ENCODE measurements around the gene CLEC11A.

Gene CLEC11A

GRCh38 chr19:50723069-50723468, at the start of gene CLEC11A:
Gene CLEC11A, plus strand, starts transcription at chr19:50723364. Its CDS starts 162 bp downstream, at chr19:50723526.
- no peak for FAIRE-seq

DNA sequence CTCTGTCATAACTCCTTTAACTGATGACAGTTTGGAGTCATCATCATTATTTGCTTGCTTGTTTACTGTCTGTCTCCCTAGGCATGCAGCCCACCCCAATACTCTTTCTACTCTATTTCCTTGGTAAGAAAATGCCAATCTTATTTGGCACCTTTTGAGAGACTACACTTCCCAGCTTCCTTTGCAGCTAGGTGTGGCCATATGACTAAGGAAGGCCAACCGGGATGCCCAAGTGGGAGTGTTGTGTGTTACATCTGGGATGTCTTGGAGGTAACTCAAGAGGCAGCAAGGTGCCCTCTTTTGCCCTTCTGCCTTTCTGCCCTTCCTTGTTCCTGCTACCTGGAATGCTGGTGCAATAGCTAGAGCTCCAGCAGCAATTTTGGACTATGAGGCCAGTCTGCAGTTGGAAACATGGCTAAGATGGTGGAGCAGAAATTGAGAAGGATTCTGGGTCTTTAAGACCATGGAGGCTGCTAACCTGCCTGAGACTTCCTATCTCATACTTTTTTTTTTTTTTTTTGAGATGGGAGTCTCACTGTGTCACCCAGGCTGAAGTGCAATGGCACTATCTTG, 46.5 kb upstream of the CLEC11A start:
- no peak for FAIRE-seq

GRCh38 chr19:50677636-50678035, 45.5 kb upstream of the CLEC11A start:
- no peak for FAIRE-seq

DNA sequence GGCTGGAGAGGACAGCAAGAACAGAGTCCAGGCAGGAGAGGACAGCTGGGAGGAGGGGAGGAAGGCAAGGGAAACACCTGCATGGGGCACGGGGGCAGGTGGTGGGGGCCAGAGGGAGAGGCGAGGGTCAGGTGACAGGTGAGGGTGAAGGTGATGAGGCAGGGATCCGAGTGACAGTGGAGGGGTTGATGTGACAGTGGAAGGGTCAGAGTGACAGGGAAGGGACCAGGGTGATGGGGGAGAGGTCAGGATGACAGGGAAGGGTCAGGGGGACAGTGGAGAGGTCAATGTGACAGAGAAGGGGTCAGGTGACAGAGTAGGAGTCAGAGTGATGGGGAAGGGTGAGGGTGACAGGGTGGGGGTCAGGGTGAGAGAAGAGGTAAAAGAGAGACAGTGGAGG, 44.8 kb upstream of the CLEC11A start:
- no peak for FAIRE-seq

DNA sequence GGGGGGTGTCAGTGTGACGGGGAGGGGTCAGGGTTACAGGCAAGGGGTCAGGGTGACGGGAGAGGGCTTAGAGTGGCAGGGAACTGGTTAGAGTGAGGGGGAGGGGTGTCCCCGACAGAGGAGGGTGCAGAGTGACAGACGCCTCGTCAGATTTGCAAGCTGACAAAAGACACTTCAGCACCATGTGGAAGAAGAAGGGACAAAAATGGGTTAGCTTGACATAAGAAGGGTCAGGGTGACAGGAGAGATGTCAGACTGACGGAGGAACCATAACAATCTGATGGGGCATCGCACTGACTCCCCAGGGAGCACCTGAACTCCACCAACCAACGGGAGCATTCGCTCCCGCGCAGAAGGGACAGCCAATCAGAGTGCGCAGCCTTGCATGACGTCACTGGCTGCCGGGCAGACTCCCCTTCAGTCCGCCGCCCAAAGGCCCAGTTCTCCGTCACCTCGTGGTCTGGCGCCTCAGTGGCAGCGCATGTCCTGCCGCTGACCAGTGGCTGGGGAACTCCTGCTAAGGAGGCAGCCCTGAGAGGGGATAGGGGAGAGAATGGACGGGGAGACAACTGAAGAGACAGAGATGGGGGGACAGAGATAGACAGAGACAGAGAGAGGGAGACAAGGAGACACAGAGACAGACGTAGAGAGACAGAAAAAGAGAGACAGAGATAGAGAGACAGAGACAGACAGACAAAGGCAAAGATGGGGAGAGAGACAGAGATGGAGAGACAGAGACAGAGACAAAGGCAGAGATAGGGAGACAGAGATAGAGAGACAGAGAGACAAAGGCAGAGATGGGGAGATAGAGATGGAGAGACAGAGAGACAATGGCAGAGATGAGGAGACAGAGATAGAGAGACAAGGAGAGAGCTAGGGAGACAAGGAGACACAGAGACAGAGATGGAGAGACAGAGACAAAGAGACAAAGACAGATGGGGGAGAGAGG, 43.7 kb upstream of the CLEC11A start:
- no peak for FAIRE-seq

DNA sequence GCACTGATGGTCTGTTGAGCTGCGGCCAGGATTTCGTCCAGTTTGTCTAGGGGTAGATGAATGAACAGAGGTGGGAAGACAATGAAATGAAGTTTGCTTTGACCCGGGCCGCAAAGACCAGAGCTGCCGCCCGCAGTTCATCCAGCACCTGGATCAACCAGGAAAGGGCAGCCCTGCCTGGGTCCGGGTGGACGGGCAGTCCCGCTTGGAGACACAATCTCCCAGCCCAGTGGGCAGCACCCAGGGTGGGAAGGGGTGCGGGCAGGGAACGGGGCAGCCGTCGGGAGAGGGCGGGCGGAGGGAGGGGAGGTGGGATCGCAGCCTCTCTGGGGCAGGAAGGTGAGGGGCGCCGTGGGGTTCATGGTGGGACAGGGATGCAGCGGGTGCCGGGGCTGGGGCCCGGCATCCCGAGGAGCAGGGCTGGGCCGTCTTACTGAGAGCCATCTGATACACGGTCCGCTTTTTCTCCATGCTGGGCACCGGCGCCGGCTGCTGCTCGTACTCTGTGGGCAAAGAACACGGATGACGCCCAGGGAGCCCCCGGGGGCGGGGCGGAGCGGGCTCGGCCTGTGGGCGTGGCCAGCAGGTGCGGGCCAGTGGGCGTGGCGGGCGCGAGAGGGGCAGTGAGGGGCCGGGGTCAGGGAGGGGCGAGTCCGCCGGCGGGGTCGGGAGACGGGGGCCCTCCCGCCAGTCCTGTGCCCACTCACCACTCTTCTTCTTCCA, 36.7 kb upstream of the CLEC11A start:
- FAIRE-seq: no peak

DNA sequence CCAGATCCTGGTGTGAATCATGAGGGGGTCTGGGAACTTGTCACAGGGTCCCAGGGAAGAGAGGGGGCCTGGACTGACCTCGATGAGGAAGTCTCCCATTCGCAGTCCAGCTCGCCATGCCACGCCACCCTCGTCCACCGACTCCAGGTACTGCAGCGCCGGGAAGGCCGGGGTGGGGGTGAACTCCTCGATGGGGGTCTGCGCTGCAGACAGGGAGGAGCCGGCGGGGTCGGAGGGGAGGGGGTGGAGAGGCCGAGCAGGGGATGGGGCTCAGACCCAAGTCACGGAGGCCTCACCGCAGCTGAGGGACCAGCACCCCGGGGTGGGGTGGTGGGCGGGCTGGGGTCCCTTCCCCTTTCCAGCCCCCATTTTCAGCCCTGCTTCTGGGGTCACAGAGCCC, 34.4 kb upstream of the CLEC11A start:
- no peak for FAIRE-seq

- no peak for FAIRE-seq
Observed at GRCh38 chr19:50690439-50690838, 32.7 kb upstream of the CLEC11A start.

DNA sequence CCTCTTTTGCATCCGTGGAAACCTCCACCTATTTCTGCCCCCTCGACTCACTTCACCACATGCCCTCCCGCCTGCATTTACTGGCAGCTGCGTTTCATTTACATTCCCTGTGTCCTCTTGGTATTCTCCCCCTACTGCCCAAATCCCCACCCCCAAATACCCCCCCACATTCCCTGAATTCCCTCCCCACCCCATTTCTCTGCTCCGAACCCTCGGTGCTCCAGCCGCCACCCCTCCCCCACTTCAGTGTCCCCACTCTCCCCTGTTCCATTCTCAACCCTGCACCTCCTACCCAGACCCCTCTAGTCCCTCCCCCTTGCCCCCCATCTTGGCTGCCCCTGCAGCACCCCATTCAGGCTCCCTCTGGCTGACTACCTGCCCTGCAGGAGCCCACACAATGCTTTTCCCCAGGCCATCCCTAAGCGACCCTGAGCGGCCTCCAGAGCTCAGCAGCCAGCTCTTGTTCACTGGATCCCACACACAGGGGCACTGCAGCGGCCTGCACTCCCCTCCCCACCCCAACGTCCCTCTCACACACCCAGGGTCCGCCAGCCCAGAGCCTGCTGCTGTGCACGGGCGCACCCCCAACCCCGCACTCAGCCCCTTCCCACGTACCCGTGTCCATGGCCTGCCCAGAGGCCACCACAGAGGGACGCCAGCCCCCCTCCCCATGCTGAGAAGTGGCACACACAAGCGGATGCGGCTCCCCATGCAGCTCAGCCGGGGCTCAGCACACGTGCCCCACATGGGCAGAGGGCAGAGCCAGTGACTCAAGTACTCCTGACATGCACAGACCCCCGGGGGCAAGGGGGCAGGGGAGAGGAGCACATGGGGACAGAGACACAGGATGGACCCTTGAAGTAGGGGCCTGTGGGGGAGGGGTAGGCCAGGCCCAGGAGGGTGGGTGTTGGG, 29.8 kb upstream of the CLEC11A start:
- no peak for FAIRE-seq

DNA sequence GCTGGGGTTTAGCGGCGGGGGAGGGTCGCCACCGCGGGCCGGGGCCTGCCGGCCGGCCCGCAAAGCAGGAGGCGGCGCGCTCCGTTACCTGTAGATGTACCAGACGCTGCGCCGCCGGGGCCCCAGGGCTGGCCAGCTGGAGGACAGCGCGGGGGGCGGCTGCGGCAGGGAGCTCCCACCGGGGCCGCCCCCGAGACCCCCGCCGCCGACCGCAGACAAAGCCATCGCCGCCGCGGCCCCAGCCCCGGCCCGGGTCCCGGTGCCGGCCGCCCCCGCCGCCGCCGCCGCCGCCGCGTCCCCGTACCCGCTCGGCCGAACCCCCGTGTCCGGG, 28.4 kb upstream of the CLEC11A start:
- no peak for FAIRE-seq

DNA sequence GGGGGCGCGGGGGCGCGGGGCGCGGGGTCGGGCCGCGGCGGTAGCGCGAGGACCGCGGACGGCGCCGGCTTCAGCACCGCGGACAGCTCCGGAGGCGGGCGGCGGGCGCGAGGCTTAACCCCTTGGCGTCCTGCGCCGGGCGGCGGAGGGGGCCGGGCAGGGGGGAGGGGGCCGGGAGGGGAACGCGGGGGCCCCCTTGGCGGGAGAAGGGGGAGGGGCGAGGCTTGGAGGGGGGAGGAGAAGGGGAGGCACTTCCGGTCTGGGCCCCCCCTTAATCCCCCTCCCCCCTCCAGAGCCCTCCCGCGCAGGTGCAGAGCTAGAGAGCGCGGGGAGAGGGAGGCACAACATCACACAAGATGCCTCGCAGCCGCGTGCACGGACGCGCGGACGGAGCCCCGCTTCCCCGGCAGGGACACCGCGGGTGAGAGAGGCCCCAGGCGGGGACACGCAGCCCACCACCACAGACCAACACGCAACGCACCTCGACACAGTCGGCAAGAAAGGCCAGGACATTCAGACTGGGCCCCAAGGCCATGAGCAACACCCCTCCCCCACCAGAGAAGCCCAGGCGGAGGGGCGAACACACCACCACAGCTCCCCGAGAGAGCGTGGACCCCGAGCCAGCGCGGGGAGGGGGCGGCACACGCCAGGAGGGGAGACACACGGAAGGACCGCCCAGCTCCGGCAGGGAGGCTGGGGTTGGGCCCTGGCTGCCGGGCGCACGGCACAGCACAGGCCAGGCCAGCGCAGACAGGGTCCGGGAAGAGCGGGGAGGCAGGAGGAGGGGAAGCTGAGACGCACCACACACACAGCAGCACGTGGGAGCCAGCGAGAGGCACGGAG, 27.7 kb upstream of the CLEC11A start:
- no peak for FAIRE-seq

DNA sequence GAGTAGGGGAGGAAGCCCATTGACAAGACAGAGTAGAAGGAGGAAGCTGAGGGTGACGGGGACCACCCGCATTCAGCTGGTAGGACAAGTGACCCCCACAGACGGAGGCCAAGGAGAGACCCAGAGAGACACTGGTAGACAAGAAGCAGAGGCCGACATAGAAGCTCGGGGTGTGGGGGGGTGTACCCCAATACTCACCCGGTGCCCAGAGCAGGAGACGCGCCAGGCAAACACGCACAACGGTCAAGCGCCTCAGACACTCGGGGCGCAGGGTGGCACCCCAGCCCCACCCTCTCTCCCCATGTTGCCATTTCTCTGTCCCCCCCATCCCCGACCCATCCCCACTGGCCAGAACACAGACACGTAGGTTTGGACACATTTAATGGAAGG, 27.1 kb upstream of the CLEC11A start:
- no peak for FAIRE-seq

- no peak for FAIRE-seq
Observed at GRCh38 chr19:50697414-50698124, 25.6 kb upstream of the CLEC11A start.

DNA sequence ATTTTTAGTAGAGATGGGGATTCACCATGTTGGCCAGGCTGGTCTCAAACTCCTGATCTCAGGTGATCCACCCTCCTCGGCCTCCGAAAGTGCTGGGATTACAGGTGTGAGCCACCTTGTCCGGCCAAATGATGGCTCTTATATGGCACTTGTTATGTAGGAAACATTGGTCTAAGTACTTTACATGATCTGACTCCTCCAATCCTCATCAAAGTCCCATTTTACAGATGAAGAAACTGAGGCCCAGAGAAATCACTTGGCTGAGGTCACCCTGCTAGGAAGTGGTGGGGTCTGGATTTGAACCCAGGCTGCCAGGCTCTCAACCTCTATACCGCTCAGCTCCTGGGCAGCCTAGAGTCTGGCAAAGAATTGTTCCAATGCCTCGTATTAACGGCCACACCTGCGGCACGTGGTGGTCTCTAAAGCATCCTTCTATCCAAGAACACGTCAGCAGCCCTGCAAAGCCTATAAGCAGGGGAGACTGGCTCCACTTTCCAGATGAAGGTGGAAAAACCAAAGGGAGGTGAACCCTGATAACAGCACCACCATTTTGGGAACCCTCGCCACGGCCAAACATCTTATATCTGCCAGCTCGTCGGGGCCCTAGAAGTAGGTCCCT, 21.7 kb upstream of the CLEC11A start:
- FAIRE-seq: no peak

GRCh38 chr19:50702158-50702870, 20.9 kb upstream of the CLEC11A start:
- FAIRE-seq: no peak

GRCh38 chr19:50702871-50703829, 20.0 kb upstream of the CLEC11A start:
- no peak for FAIRE-seq

GRCh38 chr19:50703915-50704796, 19.0 kb upstream of the CLEC11A start:
- FAIRE-seq: no peak

Data from islet of Langerhans (tissue), 1 donor.